HG02884 (cell line): ENCODE data around the gene ARPC2.
A peak's percentile ranks its signal among the peaks of the same experiment; 100 is the strongest.

Experiments
- ATAC-seq: cut with Tn5 transposase; IDR thresholded peaks from one replicate; pipeline ENCODE4 v1.9.1; 2021; ENCODE audit warnings: mild to moderate bottlenecking, moderate library complexity; ENCODE audit not compliant: unreplicated experiment

ARPC2 gene

DNA sequence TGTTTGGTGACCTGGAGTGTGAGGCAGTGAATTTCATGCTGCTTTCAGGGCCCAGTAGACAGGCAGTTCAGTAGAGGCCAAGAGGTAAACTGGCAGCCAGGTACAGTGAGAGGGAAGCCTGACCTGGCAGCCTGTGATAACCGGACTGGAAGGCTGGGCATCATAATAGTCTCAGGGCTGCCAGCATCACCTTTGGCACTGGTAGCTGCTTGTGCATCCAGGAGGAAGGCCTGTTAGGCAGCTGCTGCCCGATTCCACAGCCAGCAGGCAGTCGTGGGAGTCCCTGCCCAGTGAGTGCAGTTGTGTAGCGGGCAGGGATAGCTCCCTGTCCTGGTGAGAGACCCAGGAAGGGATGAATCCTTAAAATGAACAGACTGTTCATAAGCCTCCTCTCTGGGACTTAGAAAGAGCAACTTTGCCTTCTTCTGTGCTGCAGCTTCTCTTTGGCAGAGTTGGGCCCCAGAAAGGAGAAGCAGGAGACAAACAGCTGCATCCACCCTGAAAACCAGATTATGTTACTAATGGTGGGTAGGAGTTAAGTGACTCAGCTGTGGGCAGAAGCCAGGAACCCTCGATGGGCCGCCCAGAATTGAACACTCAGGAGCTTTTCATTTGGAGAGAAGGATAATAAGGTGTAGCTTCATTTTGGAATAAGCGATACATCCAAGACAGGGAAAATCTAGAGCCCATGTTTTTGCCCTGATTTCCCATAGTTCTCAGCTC lies 35.7 kb downstream of the ARPC2 start:
- ATAC-seq = no peak

DNA sequence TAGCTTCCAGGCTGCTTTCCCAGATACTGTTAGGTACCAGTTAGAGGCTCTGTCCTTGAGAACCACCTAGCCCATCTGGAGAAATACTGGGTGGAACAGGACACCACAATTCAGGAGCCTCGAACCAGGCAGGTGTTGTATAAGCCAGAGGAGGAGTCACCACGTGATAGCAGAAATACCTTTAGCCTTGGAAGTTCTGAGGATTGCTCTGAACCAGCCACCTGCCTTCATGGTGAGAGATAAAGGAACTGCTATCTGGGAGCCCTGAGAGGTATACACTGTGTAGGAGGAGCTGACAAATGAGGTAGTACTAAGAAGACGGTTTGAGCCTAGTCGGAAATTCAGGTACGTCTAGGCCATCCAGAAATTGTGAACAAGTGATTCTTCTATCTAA lies 36.2 kb downstream of the ARPC2 start:
- no peak for ATAC-seq

DNA sequence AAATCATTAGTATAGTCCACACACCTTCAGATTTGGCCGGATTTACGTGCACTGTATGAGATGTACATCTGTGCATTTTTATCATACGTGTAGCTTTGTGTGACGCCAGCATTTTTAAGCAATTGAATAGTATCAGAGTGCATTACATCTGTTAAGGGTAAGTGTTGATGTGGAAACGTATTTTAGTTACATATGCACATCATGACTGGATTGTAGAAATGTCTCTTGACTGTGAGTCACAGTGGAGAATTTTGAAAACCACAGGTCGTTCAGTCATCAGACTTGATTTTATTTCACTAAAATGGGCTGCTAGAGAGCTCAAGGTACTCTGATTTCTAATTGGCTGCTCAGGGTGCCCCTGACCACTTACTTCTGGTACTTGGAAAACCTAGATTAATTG lies 38.5 kb downstream of the ARPC2 start:
- no peak for ATAC-seq

DNA sequence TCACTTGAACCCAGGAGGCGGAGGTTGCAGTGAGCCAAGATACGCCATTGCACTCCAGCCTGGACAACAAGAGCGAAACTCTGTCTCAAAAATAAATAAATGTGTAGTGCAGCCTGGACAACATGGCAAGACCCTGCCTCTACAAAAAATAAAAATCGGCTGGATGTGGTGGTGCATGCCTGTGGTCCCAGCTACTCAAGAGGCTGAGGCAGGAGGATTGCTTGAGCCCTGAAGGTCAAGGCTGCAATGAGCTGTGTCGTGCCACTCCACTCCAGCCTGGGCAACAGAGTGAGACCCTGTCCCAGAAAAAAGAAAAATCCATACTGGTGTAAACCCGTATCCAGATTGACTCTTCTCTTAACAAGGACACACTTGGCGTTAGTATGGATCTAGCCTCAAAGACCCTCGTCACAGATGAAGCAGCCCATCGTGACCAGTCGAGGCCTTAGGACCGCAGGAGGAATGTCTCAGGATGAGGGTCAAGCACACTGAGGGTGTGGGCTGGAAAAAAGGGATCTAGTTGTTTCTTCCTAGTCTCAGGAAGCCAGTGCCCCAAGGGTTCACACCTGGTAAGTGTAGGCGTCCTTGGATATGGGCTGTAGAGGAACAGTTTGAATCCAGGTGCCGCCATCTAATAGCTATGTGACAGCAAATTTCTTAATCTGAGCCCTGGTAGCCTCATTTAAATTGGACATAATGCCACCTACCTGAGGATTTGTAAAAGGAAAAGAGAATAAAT lies 39.8 kb downstream of the ARPC2 start:
- ATAC-seq = no peak

DNA sequence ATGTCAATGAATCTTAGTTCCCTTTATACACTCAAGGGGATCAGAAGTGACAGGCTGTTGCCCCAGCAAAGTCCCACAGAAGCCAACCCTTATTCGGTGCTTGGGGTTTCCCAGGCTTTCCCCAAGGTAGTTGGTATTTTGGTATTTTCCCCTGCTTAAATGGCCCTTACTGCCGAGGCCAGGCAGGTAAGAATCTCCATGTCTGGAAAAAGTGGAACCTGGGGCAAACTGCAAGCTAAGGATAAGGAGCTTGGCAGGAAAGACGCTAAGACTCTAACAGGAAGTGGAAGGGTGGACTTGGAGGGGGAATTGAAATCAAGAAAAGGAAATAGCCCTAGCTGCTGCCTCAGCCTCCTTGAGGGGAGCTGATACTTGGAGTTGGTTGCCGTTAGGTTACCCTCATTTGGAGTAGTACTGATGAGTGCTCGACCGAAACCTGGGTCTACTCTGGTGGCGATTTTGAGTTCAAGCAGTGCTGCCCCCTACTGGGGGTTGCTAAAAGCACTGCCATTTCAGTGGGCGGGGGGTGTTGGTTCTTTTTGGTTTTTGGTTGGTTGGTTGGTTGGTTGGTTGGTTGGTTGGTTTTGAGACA lies 40.5 kb downstream of the ARPC2 start:
- ATAC-seq = peak; percentile 68

DNA sequence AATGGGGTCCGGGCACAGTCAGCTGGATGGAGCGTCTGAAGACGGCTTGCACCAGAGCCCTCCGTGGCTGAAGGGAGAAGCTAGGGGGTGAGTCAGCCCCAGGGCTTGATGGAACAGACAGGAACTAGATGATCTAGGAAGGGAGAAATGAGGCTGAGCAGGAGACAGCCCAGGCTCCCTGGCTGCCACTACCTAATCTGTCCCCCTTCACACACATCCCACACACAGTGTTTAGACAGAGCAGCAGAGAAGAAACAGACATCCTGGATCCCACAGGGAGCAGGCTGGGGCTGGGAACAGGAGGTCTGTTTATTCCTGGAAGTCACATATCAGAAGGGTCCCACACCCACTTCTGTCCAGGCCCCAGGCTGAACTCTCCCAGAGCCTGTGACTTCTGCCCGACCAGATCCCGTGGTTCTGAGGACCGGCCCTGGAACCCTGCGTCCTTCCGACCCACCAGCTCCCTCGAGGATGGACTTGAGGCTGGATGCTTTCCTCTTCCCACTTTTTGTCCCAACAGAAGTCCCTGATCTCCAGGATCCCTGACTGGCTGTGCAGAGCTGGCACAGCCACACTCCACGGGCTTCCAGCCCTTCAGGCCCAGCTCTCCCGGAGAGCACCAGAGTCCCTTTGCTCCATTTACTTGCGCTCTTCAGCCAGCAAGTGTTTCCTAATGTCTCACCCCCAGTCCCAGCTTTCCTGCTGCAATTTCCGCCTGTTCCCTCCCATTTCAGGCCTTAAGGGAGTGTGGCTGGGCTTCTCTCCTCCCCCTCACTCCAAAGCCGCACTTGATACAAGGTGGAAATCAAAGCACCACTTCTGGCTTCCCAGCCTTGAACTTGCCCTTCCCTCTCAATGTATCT lies 42.3 kb downstream of the ARPC2 start:
- ATAC-seq = no peak

DNA sequence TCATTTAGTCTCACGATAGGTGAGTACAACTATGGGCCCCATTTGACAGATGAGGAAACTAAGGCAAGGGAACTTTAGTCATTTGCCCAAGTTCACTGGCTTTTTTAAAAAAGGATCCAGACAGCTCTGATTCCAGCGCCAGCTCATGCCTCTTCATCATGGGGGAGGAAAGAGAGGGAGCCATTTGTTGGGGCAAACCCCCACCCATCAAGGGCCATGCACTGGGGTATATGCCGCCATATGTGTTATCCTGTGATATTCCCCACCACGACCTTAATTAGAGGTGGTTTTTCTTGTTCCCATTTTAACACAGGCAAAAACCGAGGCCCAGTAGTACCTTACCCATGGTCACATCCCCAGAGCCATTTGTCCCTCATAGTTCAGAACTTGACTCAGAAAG lies 43.2 kb downstream of the ARPC2 start:
- no peak for ATAC-seq

DNA sequence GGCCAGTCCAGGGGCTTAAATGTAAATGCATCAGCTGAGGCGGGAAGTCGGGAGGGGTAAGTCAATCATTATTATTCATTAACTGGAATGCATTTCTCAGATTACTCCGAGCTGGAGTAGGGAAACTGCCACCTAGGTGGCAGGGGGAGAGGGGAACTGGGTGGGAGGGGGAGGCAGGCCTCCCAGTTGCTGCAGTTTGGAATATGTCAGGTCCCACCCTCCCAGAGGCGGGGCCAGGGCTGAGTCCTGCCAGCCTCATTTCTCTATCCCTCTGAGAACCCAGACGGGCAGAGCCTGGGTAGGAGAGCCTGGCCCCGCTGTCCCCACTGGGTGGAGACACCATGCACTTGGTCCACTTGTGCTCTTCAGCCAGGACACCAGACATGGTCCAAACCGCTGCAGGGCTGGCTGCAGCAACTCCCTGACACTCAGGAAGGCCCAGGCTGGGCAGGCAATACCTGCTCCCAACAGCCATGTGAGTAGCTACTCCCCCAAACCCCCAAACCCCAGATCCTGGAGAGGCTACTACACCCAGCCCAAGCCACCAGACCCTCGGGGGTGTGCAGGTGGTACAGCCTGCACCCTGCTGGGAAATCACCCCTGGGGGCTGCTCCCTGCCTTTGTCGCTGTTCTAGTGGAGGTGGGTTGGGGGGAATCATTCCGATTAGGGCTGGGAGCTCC lies 43.9 kb downstream of the ARPC2 start, which contains the start of gene GPBAR1:
Gene GPBAR1 (plus strand): TSS at position 274 of the 681 bp plus-strand sequence. CDS start 1,710 bp downstream, outside the sequence.
- no peak for ATAC-seq

DNA sequence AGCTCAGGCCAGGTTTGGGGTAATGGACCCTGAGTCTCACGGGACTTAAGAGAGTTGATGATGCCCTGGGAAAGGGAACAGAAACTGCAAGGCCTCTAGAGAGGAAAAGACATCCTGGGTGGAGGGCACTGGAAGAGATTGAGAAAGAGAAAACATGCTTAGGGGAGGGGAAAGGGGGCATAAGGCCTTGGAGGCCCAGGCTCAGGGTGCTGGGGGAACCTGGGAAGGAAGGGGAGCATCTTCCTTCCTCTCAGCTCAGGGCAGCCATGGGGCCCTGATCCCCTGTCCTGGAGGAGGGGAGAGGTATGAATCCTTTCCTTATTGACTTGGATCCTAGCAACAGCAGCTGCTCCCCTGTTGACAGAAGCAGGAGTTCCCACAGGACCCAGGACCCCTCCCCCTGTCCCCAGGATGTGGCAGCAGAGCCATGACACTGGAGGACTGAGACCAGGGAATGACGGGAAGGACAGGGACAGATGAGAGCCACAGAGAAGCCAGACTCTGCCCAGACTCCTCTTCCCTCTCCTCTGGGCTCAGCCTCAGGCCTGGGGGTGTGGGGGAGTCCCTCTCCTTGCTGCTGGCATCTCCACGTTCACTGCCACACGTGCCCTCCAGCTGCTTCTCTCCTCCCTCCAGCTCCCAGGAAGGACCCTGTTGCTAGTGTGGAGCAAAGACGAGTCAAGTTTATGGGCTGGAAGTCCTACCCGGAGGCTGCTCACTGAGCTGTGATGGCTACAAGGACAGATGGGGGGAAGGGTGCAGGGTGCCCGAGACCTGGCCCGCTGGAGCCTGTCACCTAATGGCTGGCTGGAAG lies 44.6 kb downstream of the ARPC2 start:
- ATAC-seq = no peak

DNA sequence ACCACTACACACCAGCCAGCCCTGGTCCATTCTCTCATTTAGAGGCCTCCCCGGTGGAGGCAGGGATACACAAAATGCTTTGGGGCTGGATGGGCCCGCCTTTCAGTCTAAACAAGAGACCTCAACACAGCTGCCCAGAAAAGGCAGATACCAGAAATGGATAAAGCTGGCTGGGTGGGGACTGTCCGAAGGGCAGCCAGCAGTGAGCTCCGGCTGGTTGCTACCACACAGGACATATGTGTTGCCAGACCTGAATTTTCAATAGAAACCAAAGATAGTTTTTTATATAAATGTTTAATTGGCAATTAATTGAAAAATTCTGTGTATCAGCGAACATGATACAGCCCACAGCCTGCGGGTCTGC lies 45.2 kb downstream of the ARPC2 start:
- ATAC-seq = no peak

DNA sequence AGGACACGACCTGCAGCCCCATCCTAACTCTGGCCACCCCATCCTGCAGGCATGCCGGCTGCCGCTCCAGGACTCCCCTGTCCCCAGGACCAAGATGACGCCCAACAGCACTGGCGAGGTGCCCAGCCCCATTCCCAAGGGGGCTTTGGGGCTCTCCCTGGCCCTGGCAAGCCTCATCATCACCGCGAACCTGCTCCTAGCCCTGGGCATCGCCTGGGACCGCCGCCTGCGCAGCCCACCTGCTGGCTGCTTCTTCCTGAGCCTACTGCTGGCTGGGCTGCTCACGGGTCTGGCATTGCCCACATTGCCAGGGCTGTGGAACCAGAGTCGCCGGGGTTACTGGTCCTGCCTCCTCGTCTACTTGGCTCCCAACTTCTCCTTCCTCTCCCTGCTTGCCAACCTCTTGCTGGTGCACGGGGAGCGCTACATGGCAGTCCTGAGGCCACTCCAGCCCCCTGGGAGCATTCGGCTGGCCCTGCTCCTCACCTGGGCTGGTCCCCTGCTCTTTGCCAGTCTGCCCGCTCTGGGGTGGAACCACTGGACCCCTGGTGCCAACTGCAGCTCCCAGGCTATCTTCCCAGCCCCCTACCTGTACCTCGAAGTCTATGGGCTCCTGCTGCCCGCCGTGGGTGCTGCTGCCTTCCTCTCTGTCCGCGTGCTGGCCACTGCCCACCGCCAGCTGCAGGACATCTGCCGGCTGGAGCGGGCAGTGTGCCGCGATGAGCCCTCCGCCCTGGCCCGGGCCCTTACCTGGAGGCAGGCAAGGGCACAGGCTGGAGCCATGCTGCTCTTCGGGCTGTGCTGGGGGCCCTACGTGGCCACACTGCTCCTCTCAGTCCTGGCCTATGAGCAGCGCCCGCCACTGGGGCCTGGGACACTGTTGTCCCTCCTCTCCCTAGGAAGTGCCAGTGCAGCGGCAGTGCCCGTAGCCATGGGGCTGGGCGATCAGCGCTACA lies 45.9 kb downstream of the ARPC2 start:
- ATAC-seq = no peak

DNA sequence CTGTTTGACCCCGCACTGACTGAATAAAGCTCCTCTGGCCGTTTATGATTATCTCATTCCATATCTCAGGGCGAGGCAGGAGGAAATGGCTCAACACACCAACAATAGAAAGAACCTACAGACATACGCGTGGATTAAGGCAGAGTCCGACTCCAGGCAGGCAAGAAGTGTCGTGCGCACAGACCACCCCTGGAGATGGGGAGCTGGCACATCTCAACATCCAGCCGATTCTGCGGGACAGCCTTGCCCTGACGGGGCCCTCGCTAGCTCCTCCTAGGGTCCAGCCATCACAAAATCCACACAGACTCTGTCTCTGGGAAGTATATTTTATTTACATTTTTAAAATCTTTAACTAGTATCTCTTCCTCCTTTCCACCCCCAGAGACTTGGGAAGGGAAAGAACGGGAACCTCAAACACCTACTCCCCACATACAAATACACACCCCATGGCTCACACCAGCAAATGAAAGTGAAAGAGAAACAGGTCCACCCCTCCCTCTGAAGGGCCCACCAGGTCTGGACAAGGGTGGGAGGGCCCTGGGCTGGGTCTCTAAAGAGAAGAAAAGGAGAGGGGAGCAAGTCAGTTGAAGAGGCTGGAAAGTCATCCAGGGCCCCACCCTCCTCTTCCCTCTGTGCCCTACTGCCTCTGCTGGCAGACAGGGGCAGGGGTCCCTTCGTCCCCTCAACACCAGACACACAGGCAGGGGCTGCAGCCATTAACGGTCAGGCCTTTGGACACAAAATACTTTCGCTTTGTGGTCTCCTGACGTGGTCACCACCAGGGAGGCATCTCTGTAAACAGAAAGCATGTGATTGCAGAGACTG lies 47.0 kb downstream of the ARPC2 start:
- no peak for ATAC-seq

DNA sequence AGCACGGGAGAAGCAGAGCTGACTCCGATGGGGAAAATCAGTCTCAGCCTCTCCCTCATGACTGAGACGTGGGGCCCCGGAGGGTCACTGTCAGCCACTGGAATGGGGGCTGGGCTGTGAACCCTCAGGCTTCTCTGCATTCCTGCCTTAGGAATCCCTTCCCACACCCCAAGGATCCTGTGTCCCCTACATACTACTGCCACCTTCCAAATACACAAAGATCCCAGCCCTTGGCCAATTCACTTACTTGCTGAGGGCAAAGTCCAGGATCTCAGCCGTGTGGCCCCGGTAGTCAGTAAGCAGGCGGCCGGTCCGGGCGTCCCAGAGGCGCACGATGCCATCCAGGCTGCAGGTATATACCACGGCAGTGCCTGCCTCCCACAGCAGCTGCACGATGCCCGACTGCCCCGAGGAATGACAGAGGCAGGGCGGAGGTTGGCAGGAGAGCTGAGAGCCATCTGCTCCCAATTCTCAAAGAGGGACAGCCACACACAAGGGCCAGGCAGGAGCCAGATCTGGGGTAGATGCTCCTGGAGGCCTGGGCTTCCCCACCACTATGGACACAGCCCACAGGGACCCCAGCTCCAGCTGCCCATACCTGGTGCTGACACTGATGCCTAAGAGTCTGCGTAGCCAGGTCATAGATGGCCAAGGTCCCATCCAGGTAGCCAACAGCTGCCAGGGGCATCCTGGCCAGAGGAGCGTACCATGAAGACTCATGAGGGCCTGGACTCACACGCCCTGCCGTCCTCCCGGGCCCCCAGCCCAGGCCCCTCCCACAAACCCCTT lies 48.0 kb downstream of the ARPC2 start:
- no peak for ATAC-seq

DNA sequence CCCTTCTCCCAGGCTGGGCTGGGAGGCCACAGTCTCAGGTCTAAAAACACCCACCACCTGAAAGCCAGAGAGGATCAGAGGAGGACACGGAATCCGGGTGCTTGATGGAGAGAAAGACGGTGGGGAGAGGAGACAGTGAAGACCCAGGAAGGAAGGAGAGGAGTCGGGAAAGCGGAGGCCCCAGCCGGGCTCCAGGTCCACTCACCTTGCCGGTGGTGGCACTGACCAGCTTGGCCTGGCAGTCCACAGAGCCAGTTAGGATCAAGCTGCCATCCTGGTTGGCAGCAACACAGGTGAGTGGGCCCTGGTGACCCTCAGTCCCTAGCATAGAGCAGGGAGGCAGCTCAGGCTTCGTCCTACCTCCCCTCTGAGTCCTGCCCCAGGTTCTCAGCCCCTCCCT lies 48.6 kb downstream of the ARPC2 start:
- no peak for ATAC-seq

DNA sequence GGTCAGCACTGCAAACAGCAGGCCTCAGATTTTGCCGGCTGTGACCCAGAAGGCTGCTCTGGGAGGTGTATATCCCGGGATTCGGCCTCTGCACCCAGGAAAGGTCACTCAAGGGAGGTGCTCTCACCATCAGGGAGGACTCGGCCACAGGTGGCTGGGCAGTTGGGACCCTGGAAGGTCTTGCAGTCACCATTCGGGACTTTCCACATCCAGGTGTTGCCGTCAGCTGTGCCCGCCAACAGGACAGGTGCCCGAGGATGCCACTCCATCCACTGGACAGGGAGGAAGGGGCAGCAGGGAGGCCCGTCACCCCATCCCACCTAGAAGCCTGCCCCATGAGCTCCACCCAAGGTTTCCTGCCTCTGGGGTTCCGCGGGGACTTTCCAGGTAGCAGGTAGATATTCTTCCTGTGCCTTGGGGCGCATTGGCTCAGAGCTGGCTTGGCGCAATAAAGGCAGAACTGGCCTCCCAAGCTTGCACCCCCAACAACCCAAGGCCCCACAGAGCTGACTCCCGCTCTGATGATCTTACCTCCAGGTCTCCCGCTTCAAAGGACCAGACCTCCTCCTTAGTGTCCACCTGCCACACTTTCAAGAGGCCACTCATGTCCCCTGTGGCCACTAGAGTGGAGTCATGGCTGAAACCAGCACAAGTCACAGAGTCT lies 49.5 kb downstream of the ARPC2 start:
- ATAC-seq = no peak

DNA sequence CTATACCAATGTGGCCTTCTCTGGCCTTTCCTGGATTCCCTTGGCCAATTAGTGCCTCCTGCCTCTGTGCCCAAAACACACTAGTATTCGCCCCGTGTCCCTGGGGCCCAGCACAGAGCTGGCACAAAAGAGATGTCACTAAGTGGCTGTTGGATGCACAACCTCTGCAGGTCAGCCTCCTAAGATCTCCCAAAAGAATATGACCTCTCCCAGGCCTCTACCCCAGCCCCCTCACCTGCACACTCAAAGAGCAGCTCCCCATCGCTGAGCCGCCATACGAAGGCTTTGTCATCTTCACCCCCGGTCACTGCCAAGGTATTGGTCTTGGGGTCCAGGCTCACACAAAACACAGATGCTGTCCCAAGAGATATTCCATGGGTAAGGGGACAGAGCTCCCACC lies 50.3 kb downstream of the ARPC2 start:
- ATAC-seq = no peak
